Upper lobe of left lung (tissue), 4 donors: ENCODE measurements around the gene HOXC6.
"Not testable (repeated sequence)": the region's sequence is repeated elsewhere in the genome, so short reads cannot be mapped to it uniquely, and the experiment has no call there.

Source experiments
- EP300 ChIP-seq, 4 donors: sonication (generic); formaldehyde crosslinking; IDR thresholded peaks; one replicate each; pipeline ENCODE4 v1.5.1; 2017; ENCODE audit warnings: antibody characterized with exemption in 4 of 4, control low read depth in 2 of 4
- POLR2A ChIP-seq, 4 donors: fragments of 450-650 bp; IDR thresholded peaks; one replicate each; pipeline ENCODE4 v1.5.1; 2016 to 2017; ENCODE audit warnings: antibody characterized with exemption in 4 of 4, mild to moderate bottlenecking in 2 of 4
- POLR2AphosphoS5 ChIP-seq, 2 donors: sonication (generic); formaldehyde crosslinking; IDR thresholded peaks; one replicate each; pipeline ENCODE4 v1.5.1; 2017; ENCODE audit warnings: antibody characterized with exemption in 2 of 2
- TF ChIP-seq, protein P1 (sequence below), 6 experiments: fragments of 450-650 bp in 4 of 6; fragments of 200-600 bp in 2 of 6; sonication (generic) in 2 of 6; IDR thresholded peaks; one replicate each; pipeline ENCODE4 v1.5.1; 2016 to 2019; ENCODE audit warnings: antibody characterized with exemption in 6 of 6

DNA sequence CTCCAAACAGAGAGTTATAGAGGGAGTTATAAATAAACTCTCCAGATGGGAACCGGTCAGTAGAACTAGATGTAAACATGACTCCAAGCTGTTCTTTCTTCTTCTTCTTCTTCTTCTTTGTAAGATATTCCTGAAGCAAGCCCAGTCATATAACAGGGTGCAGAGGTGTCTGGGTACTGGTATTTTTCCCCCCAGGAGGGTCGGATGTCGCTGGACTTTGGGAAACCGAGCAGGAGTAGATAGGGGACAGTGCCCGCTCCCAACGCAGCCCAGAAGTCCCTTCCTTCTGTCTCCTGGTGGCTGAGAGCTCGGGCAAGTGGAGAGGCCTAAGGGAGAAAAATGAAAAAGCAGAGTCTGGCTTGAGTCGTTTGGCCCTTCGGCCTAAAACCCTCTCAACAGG is 50.9 kb downstream of the HOXC6 start:
- TF ChIP-seq, protein P1, sequence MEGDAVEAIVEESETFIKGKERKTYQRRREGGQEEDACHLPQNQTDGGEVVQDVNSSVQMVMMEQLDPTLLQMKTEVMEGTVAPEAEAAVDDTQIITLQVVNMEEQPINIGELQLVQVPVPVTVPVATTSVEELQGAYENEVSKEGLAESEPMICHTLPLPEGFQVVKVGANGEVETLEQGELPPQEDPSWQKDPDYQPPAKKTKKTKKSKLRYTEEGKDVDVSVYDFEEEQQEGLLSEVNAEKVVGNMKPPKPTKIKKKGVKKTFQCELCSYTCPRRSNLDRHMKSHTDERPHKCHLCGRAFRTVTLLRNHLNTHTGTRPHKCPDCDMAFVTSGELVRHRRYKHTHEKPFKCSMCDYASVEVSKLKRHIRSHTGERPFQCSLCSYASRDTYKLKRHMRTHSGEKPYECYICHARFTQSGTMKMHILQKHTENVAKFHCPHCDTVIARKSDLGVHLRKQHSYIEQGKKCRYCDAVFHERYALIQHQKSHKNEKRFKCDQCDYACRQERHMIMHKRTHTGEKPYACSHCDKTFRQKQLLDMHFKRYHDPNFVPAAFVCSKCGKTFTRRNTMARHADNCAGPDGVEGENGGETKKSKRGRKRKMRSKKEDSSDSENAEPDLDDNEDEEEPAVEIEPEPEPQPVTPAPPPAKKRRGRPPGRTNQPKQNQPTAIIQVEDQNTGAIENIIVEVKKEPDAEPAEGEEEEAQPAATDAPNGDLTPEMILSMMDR (IDR thresholded peaks at IDR 0.05), result not testable (repeated sequence)
- not testable (repeated sequence) for TF ChIP-seq POLR2A, EP300, POLR2AphosphoS5 (IDR thresholded peaks at IDR 0.05)
